B cell (primary cell): Measurements from ENCODE around the gene DUSP5. TPM values are rescaled to one million over a fixed set of nuclear protein-coding genes. Genes with fewer than 3 reads are reported as not detected.
"Not testable (repeated sequence)": the region's sequence is repeated elsewhere in the genome, so short reads cannot be mapped to it uniquely, and the experiment has no call there.

ENCODE experiments used
- ATAC-seq: fragments of 200-7000 bp; cut with Tn5 transposase; one replicate; pipeline ENCODE4 v1.10.0; 2021; ENCODE audit warnings: low read depth, mild to moderate bottlenecking, moderate number of reproducible peaks, moderate library complexity
- CTCF ChIA-PET: fragments of 350-600 bp; sonication (Branson Sonifier 250); formaldehyde crosslinking; loops from one replicate; lab custom pipeline; 2021; ENCODE audit warnings: antibody characterized with exemption, inconsistent platforms; lab: Charles Lee
- POLR2A ChIA-PET: fragments of 350-600 bp; sonication (Branson Sonifier 250); formaldehyde crosslinking; loops from one replicate; lab custom pipeline; 2021; ENCODE audit warnings: antibody characterized with exemption; lab: Charles Lee
- DNase-seq: peaks from one replicate; pipeline ENCODE4 v3.0.0; 2013
- H2AFZ ChIP-seq: 2 replicates; pipeline ENCODE4 v1.6.1; 2012; ENCODE audit warnings: mild to moderate bottlenecking, low read depth, low read length; ENCODE audit not compliant: insufficient read depth, poor library complexity, severe bottlenecking
- H3K27ac ChIP-seq, 2 donors: 1 replicate in 1 of 2; 2 replicates in 1 of 2; pipeline ENCODE4 v1.5.1; 2012 to 2013; ENCODE audit warnings: low read length in 2 of 2, mild to moderate bottlenecking in 2 of 2, moderate library complexity in 1 of 2
- H3K27me3 ChIP-seq, 4 experiments: fragments of 200-600 bp in 1 of 4; sonication (generic) in 1 of 4; replicated peaks in 1 of 4; 1 replicate in 2 of 4; 2 replicates in 2 of 4; pipeline versions ENCODE4 v1.6.1 to v1.7.0; 2013 to 2016; ENCODE audit warnings: low read length in 3 of 4, mild to moderate bottlenecking in 2 of 4, mixed read lengths in 1 of 4, moderate library complexity in 1 of 4; ENCODE audit not compliant: insufficient read depth in 4 of 4, control insufficient read depth in 3 of 4; ENCODE audit errors: control extremely low read depth in 1 of 4
- H3K36me3 ChIP-seq, 2 experiments: replicated peaks in 1 of 2; 1 replicate in 1 of 2; 2 replicates in 1 of 2; pipeline versions ENCODE4 v1.6.1 to v1.7.1; 2013; ENCODE audit warnings: low read length in 1 of 2; ENCODE audit not compliant: insufficient read depth in 2 of 2, control insufficient read depth in 1 of 2; ENCODE audit errors: control extremely low read depth in 1 of 2, extremely low read depth in 1 of 2
- H3K4me1 ChIP-seq, 2 donors: fragments of 200-600 bp in 1 of 2; sonication (generic) in 1 of 2; 1 replicate in 1 of 2; 2 replicates in 1 of 2; pipeline versions ENCODE4 v1.5.1 to v1.6.1; 2013 to 2017; ENCODE audit warnings: low read length in 2 of 2; ENCODE audit not compliant: control insufficient read depth in 2 of 2, insufficient read depth in 2 of 2
- H3K4me2 ChIP-seq: replicated peaks from 2 replicates; pipeline ENCODE3; 2012; ENCODE audit warnings: mild to moderate bottlenecking, low read depth, low read length; ENCODE audit not compliant: poor library complexity, severe bottlenecking
- H3K4me3 ChIP-seq, 5 experiments: fragments of 200-600 bp in 1 of 5; sonication (generic) in 1 of 5; 1 replicate in 3 of 5; 2 replicates in 2 of 5; pipeline versions ENCODE4 v1.5.1 to v1.7.0; 2011 to 2016; ENCODE audit warnings: low read length in 4 of 5, mild to moderate bottlenecking in 4 of 5, low read depth in 2 of 5, control low read depth in 1 of 5, moderate library complexity in 1 of 5; ENCODE audit not compliant: insufficient read depth in 1 of 5; ENCODE audit errors: control extremely low read depth in 1 of 5, extremely low read depth in 1 of 5
- H3K79me2 ChIP-seq: fragments of 200-600 bp; sonication (generic); one replicate; pipeline ENCODE4 v1.6.0; 2016; ENCODE audit warnings: low read length; ENCODE audit not compliant: control insufficient read depth, insufficient read depth
- H3K9ac ChIP-seq: fragments of 200-600 bp; sonication (generic); 2 replicates; pipeline ENCODE4 v1.6.1; 2017; ENCODE audit warnings: mild to moderate bottlenecking, low read length, moderate library complexity
- H3K9me3 ChIP-seq, 3 donors: one replicate each; pipeline versions ENCODE4 v1.6.1 to v1.7.1; 2013; ENCODE audit warnings: low read length in 2 of 3; ENCODE audit not compliant: control insufficient read depth in 2 of 3, insufficient read depth in 1 of 3; ENCODE audit errors: control extremely low read depth in 1 of 3
- H4K20me1 ChIP-seq: 2 replicates; pipeline ENCODE4 v1.6.0; 2012; ENCODE audit warnings: mild to moderate bottlenecking, low read length; ENCODE audit not compliant: insufficient read depth, control insufficient read depth, poor library complexity, severe bottlenecking
- H3K27ac Mint-ChIP-seq: one replicate; pipeline ENCODE4 v1.8.0; 2021; ENCODE audit warnings: mixed read lengths
- H3K27me3 Mint-ChIP-seq: one replicate; pipeline ENCODE4 v1.8.0; 2021; ENCODE audit warnings: mixed read lengths
- H3K4me1 Mint-ChIP-seq: one replicate; pipeline ENCODE4 v1.8.0; 2021; ENCODE audit warnings: mixed read lengths
- H3K4me3 Mint-ChIP-seq: one replicate; pipeline ENCODE4 v1.8.0; 2021; ENCODE audit warnings: mixed read lengths
- H3K9me3 Mint-ChIP-seq: one replicate; pipeline ENCODE4 v1.8.0; 2022; ENCODE audit warnings: mixed read lengths; ENCODE audit not compliant: insufficient read depth
- CTCF ChIP-seq: fragments of 200-600 bp; IDR thresholded peaks from one replicate; pipeline ENCODE4 v1.8.0; 2022; ENCODE audit warnings: antibody characterized with exemption, mild to moderate bottlenecking
- EZH2 ChIP-seq: IDR thresholded peaks from 2 replicates; pipeline ENCODE4 v1.6.1; 2012; ENCODE audit warnings: borderline replicate concordance, low read depth, mild to moderate bottlenecking, moderate library complexity, low read length; ENCODE audit not compliant: insufficient read depth, poor library complexity, severe bottlenecking
- WGBS: methylation state at CpG from one replicate; pipeline ENCODE4 v1.1.5; 2013; ENCODE audit warnings: missing lambda C conversion rate; ENCODE audit not compliant: insufficient coverage; 5-methylcytosine and 5-hydroxymethylcytosine counted together
- intact Hi-C: fragments of 100-400 bp; cut with micrococcal nuclease; formaldehyde crosslinking; loops from one replicate; pipeline ENCODE4 v1.10.0; 2022
- polyA plus RNA-seq: library from polyadenylated mRNA; depleted of rRNA; stranded (reverse); fragments of >200 nt; gene quantifications from 2 replicates; pipeline ENCODE4 v1.2.3, GENCODE V29; 2012
- total RNA-seq, 2 donors: library from RNA; stranded (reverse); fragments of 120-200 nt in 1 of 2; gene quantifications; 1 replicate in 1 of 2; 2 replicates in 1 of 2; pipeline versions ENCODE4 v1.2.3 to v1.2.4, GENCODE V29; 2013 to 2022

The DUSP5 gene
- total and polyA plus RNA-seq, 2 donors (not counting 1 experiment from before 2014, with no cell fraction given): 10.0 to 71.0 TPM

GRCh38 chr10:110531687-110532086 is 34.0 kb downstream of the DUSP5 start:
- no peaks in the 10 kb centered on the region for H3K79me2 ChIP-seq
- H2AFZ ChIP-seq: no peak overlapping the region
- no peak overlapping the region for H3K4me3 ChIP-seq
- H3K9ac ChIP-seq: no peak overlapping the region
- ATAC-seq: no peak
- TF ChIP-seq CTCF (no peak), EZH2 (no peak)
- POLR2A ChIA-PET: no interaction called here
- peaks cover 37% of the 10 kb centered on the region for H3K4me1 Mint-ChIP-seq
- intact Hi-C loops: no loop called here
- no peak overlapping the region for H3K27ac Mint-ChIP-seq
- H3K36me3 ChIP-seq: no peaks in the 10 kb centered on the region
- peaks cover 32 to 41% of the 10 kb centered on the region in 2 donors for H3K4me1 ChIP-seq
- CTCF ChIA-PET: interaction anchor here (1.5 to 1.6 kb wide), 2 partner anchors 15 to 68 kb away, joined by 4 to 5 read pairs; no protein-coding TSS in a partner anchor
- no peak overlapping the region for H3K4me3 Mint-ChIP-seq
- H3K27me3 Mint-ChIP-seq: peaks cover 8% of the 10 kb centered on the region
- peaks cover 0 to 12% (median 4%) of the 10 kb centered on the region in 4 experiments for H3K27me3 ChIP-seq
- H3K4me2 ChIP-seq: no peak overlapping the region
- no peaks in the 10 kb centered on the region for H4K20me1 ChIP-seq
- no peaks in the 10 kb centered on the region for H3K9me3 ChIP-seq
- no peak for DNase-seq
- WGBS: no CpG with 5 or more reads among the region's 2 CpGs
- H3K9me3 Mint-ChIP-seq: no peaks in the 10 kb centered on the region
- H3K27ac ChIP-seq: no peak overlapping the region

DNA sequence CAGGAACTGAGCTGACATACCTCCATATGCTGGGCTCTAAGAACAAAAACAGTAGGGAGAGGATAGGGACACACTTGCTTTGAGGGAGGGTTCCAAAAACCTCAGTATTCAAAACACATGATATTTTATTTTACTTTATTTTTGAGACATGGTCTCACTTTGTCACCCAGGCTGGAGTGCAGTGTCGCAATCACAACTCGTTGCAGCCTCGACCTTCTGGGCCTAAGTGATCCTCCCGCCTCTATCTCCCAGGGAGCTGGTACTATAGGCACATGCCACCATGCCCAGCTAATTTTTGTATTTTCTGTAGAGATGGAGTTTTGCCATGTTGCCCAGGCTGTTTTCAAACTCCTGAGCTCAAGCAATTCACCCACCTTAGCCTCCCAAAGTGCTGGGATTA is 34.9 kb downstream of the DUSP5 start:
- ATAC-seq: not testable (repeated sequence)

More for the DNA sequence above, 34.9 kb downstream of the DUSP5 start:
- H3K9me3 ChIP-seq, H3K4me2 ChIP-seq, intact Hi-C loops, H3K36me3 ChIP-seq, H3K27me3 Mint-ChIP-seq, H3K9ac ChIP-seq, H2AFZ ChIP-seq, H3K4me3 Mint-ChIP-seq, H3K79me2 ChIP-seq, H3K4me3 ChIP-seq, H3K27ac ChIP-seq, DNase-seq, POLR2A ChIA-PET, H3K9me3 Mint-ChIP-seq, H3K27ac Mint-ChIP-seq, H4K20me1 ChIP-seq: not testable (repeated sequence)
- CTCF ChIA-PET: interaction anchor here (0.7 to 1.5 kb wide), 3 partner anchors 15 to 127 kb away, joined by 3 to 4 read pairs (median 3); no protein-coding TSS in a partner anchor
- H3K4me1 ChIP-seq: peaks cover 38 to 42% of the 10 kb centered on the region in 2 donors
- peaks cover 0 to 12% (median 4%) of the 10 kb centered on the region in 4 experiments for H3K27me3 ChIP-seq
- H3K4me1 Mint-ChIP-seq: peaks cover 44% of the 10 kb centered on the region
- no CpG with 5 or more reads among the region's 4 CpGs for WGBS
